Measurements from ENCODE around the gene PTPRA. TPM values are rescaled to one million over a fixed set of nuclear protein-coding genes. Genes with fewer than 3 reads are reported as not detected.

Gene PTPRA
- total RNA-seq, 2 experiments from 2014 or later: 65.4 to 69.5 TPM

- no peak for TF ChIP-seq CTCF (IDR thresholded peaks at IDR 0.05)
- peaks cover 25% of the 10 kb centered on the region for H3K4me1 ChIP-seq (ENCODE audit: insufficient read depth, low read length)
- POLR2A ChIA-PET: interaction anchor here (0.7 to 6.6 kb wide), 12 partner anchors 11 to 80 kb away, joined by 3 to 48 read pairs (median 4); partner anchors contain the start of gene MRPS26
- no peaks in the 10 kb centered on the region for H3K36me3 ChIP-seq (ENCODE audit: insufficient read depth, low read length)
- H3K27me3 ChIP-seq (ENCODE audit: control insufficient read depth in 1 of 2, insufficient read depth in 2 of 2, low read length in 2 of 2): peaks cover 17 to 18% of the 10 kb centered on the region in 2 experiments
- ATAC-seq (ENCODE audit: poor library complexity) (peak; percentile 60), DNase-seq (peak in 2 of 14 experiments; percentile 33 to 41)
- CTCF ChIA-PET: interaction anchor here (0.5 to 2.6 kb wide), 7 partner anchors 9 to 38 kb away, joined by 3 to 9 read pairs (median 5); no protein-coding TSS in a partner anchor
- intact Hi-C loops (cut with DNase I, micrococcal nuclease): loop anchor here in 1 of 2 experiments (1.0 to 5.0 kb wide), 2 partner anchors 15 to 80 kb away; partner anchors contain the start of genes FASTKD5 and UBOX5
- Mint-ChIP-seq H3K9me3 (no peaks in the 10 kb centered on the region), H3K4me3 (peak overlapping the region; percentile 54), H3K27me3 (peaks cover 29% of the 10 kb centered on the region), H3K36me3 (ENCODE audit: low read depth) (no peaks in the 10 kb centered on the region), H3K27ac (peak overlapping the region; percentile 63), H3K4me1 (ENCODE audit: low read depth) (peaks cover 30% of the 10 kb centered on the region)
- H3K9me3 ChIP-seq (ENCODE audit: control insufficient read depth in 1 of 2, insufficient read depth in 1 of 2, low read length in 2 of 2): peaks cover 0 to 2% of the 10 kb centered on the region in 2 experiments
- no peak overlapping the region for H3K4me3 ChIP-seq (ENCODE audit: low read length)
- H3K27ac ChIP-seq (ENCODE audit: low read depth in 1 of 2, low read length in 2 of 2): no peak overlapping the region
These were observed 204.4 kb downstream of the PTPRA start for GRCh38 chr20:3077618-3078134.

- TF ChIP-seq CTCF (IDR thresholded peaks at IDR 0.05): no peak
- H3K27me3 ChIP-seq (ENCODE audit: control insufficient read depth in 1 of 2, insufficient read depth in 2 of 2, low read length in 2 of 2): peaks cover 26 to 32% of the 10 kb centered on the region in 2 experiments
- no peaks in the 10 kb centered on the region for H3K36me3 ChIP-seq (ENCODE audit: insufficient read depth, low read length)
- no peak overlapping the region for H3K4me3 ChIP-seq (ENCODE audit: low read length)
- H3K4me1 ChIP-seq (ENCODE audit: insufficient read depth, low read length): peaks cover 27% of the 10 kb centered on the region
- Mint-ChIP-seq H3K36me3 (ENCODE audit: low read depth) (no peaks in the 10 kb centered on the region), H3K27me3 (peaks cover 49% of the 10 kb centered on the region), H3K4me3 (peak overlapping the region; percentile 78), H3K9me3 (no peaks in the 10 kb centered on the region), H3K4me1 (ENCODE audit: low read depth) (peaks cover 26% of the 10 kb centered on the region), H3K27ac (no peak overlapping the region)
- ATAC-seq (ENCODE audit: poor library complexity) (no peak), DNase-seq (no peak)
- intact Hi-C loops (cut with DNase I, micrococcal nuclease): no loop called here
- ChIA-PET CTCF (no interaction called here), POLR2A (no interaction called here)
- peaks cover 0 to 4% of the 10 kb centered on the region in 2 experiments for H3K9me3 ChIP-seq (ENCODE audit: control insufficient read depth in 1 of 2, insufficient read depth in 1 of 2, low read length in 2 of 2)
- no peak overlapping the region for H3K27ac ChIP-seq (ENCODE audit: low read depth in 1 of 2, low read length in 2 of 2)
These were observed 207.7 kb downstream of the PTPRA start for GRCh38 chr20:3080939-3081388.

- ChIA-PET POLR2A (no interaction called here), CTCF (no interaction called here)
- H3K36me3 ChIP-seq (ENCODE audit: insufficient read depth, low read length): no peaks in the 10 kb centered on the region
- H3K4me3 ChIP-seq (ENCODE audit: low read length): no peak overlapping the region
- peak overlapping the region; percentile 78 for H3K4me3 Mint-ChIP-seq
- intact Hi-C loops (cut with DNase I, micrococcal nuclease): no loop called here
- no peak overlapping the region for H3K27ac ChIP-seq (ENCODE audit: low read depth in 1 of 2, low read length in 2 of 2)
- peaks cover 24% of the 10 kb centered on the region for H3K4me1 Mint-ChIP-seq (ENCODE audit: low read depth)
- no peak for ATAC-seq (ENCODE audit: poor library complexity)
- no peak overlapping the region for H3K27ac Mint-ChIP-seq
- peaks cover 48% of the 10 kb centered on the region for H3K27me3 Mint-ChIP-seq
- H3K4me1 ChIP-seq (ENCODE audit: insufficient read depth, low read length): peaks cover 26% of the 10 kb centered on the region
- no peak for DNase-seq
- H3K9me3 Mint-ChIP-seq: no peaks in the 10 kb centered on the region
- TF ChIP-seq CTCF (IDR thresholded peaks at IDR 0.05): no peak
- H3K9me3 ChIP-seq (ENCODE audit: control insufficient read depth in 1 of 2, insufficient read depth in 1 of 2, low read length in 2 of 2): peaks cover 0 to 4% of the 10 kb centered on the region in 2 experiments
- peaks cover 26 to 32% of the 10 kb centered on the region in 2 experiments for H3K27me3 ChIP-seq (ENCODE audit: control insufficient read depth in 1 of 2, insufficient read depth in 2 of 2, low read length in 2 of 2)
- no peaks in the 10 kb centered on the region for H3K36me3 Mint-ChIP-seq (ENCODE audit: low read depth)
These were observed 208.4 kb downstream of the PTPRA start for GRCh38 chr20:3081641-3082040.

All from CD4-positive, alpha-beta T cell (primary cell).